Measurements from ENCODE around the gene TOX3. TPM values are rescaled to one million over a fixed set of nuclear protein-coding genes. Genes with fewer than 3 reads are reported as not detected.

Gene TOX3
- total RNA-seq, 1 experiment from 2014 or later, result 20.2 TPM

- Histone ChIP-seq H3K23me2 (ENCODE audit: insufficient read length, low read depth, low read length, poor library complexity, severe bottlenecking) (no peaks in the 10 kb centered on the region), H4K5ac (ENCODE audit: insufficient read length, low read depth, low read length) (no peak overlapping the region), H3K27ac (ENCODE audit: insufficient read length, low read depth, low read length) (no peak overlapping the region), H3K9me3 (ENCODE audit: control insufficient read depth, low read depth, low read length) (no peaks in the 10 kb centered on the region), H3K4me1 (ENCODE audit: insufficient read depth, low read length) (no peaks in the 10 kb centered on the region; the same call in 1 of the 2 replicates), H3K4me2 (ENCODE audit: insufficient read depth, insufficient read length, low read length) (no peak overlapping the region), H3K79me2 (ENCODE audit: insufficient read depth, low read length) (no peaks in the 10 kb centered on the region), H2BK5ac (ENCODE audit: insufficient read length, low read length) (no peak overlapping the region), H2BK12ac (ENCODE audit: insufficient read length, low read depth, low read length) (no peak overlapping the region), H3K56ac (ENCODE audit: insufficient read length, low read depth, low read length) (no peak overlapping the region), H2AK5ac (ENCODE audit: insufficient read length, low read length) (no peak overlapping the region), H3K18ac (ENCODE audit: insufficient read length, low read depth, low read length) (no peak overlapping the region), H3K9ac (ENCODE audit: extremely low read depth, insufficient read length, low read length) (no peak overlapping the region), H4K91ac (ENCODE audit: insufficient read length, low read depth, low read length) (no peak overlapping the region), H2BK120ac (ENCODE audit: low read depth, low read length, poor library complexity, severe bottlenecking) (no peak overlapping the region), H2BK15ac (ENCODE audit: low read depth, low read length) (no peak overlapping the region), H2AFZ (ENCODE audit: low read length) (no peak overlapping the region), H3K14ac (ENCODE audit: insufficient read depth, low read length) (no peak overlapping the region), H3K23ac (ENCODE audit: insufficient read length, low read depth, low read length) (no peak overlapping the region), H3T11ph (ENCODE audit: low read length) (no peak overlapping the region), H3K4ac (ENCODE audit: low read depth, low read length) (no peak overlapping the region), H4K20me1 (ENCODE audit: control insufficient read depth, insufficient read depth, insufficient read length) (no peaks in the 10 kb centered on the region), H2BK20ac (ENCODE audit: low read depth, low read length, poor library complexity, severe bottlenecking) (no peak overlapping the region), H3K27me3 (ENCODE audit: insufficient read depth, low read length) (no peaks in the 10 kb centered on the region), H4K8ac (replicated peaks; ENCODE audit: insufficient read length, low read depth, low read length) (no peak overlapping the region), H3K79me1 (ENCODE audit: insufficient read depth, low read depth, low read length, poor library complexity, severe bottlenecking) (no peaks in the 10 kb centered on the region)
- no CpG with 5 or more reads among the region's 1 CpG for WGBS (ENCODE audit: extremely low coverage, insufficient read length, low lambda C conversion rate)
- Mint-ChIP-seq H3K9me3 (no peaks in the 10 kb centered on the region), H3K36me3 (ENCODE audit: insufficient read depth in 1 of 3, low read depth in 3 of 3) (peaks cover 12 to 26% (median 26%) of the 10 kb centered on the region in 3 experiments), H3K27ac (peak overlapping the region in 1 of 3 experiments; percentile 4; a peak in 1 of 7 replicates), H3K4me1 (peaks cover 63 to 69% of the 10 kb centered on the region in 2 experiments), H3K27me3 (ENCODE audit: low read depth) (no peaks in the 10 kb centered on the region), H3K4me3 (no peak overlapping the region)
- no peak for TF ChIP-seq CTCF (conservative IDR thresholded peaks at IDR 0.05)
- no peak for DNase-seq
These were observed 86.2 kb downstream of the TOX3 start for GRCh38 chr16:52460639-52461178.

Data from H9 (cell line).